Tibial artery (tissue), 4 donors: ENCODE data around the gene DACH1.

ENCODE experiments used
- DNase-seq, 2 donors: peaks; one replicate each; pipeline ENCODE4 v3.0.0-alpha.2; 2019
- H3K27ac ChIP-seq, 2 donors: fragments of 200-600 bp; sonication (generic) in 1 of 2; 1 replicate in 1 of 2; 2 replicates in 1 of 2; pipeline ENCODE4 v1.5.1; 2018 to 2019; ENCODE audit warnings: mild to moderate bottlenecking in 1 of 2
- H3K27me3 ChIP-seq, 2 donors: fragments of 200-600 bp; sonication (generic) in 1 of 2; one replicate each; pipeline versions ENCODE4 v1.5.1 to v1.6.0; 2016 to 2019
- H3K36me3 ChIP-seq, 3 donors: fragments of 200-600 bp; sonication (generic) in 2 of 3; one replicate each; pipeline ENCODE4 v1.5.1; 2016 to 2019; ENCODE audit warnings: mild to moderate bottlenecking in 2 of 3
- H3K4me1 ChIP-seq, 4 donors: fragments of 200-600 bp; sonication (generic) in 2 of 4; 1 replicate in 3 of 4; 2 replicates in 1 of 4; pipeline ENCODE4 v1.5.1; 2016 to 2019
- H3K4me3 ChIP-seq, 2 donors: fragments of 200-600 bp; sonication (generic) in 1 of 2; 1 replicate in 1 of 2; 2 replicates in 1 of 2; pipeline ENCODE4 v1.5.1; 2018 to 2019; ENCODE audit warnings: mild to moderate bottlenecking in 2 of 2
- H3K9me3 ChIP-seq, 3 donors: fragments of 200-600 bp; sonication (generic) in 1 of 3; one replicate each; pipeline ENCODE4 v1.5.1; 2016 to 2019
- CTCF ChIP-seq, 2 experiments: fragments of 200-600 bp in 1 of 2; fragments of 450-650 bp in 1 of 2; IDR thresholded peaks; one replicate each; pipeline ENCODE4 v1.5.1; 2017 to 2019; ENCODE audit warnings: antibody characterized with exemption in 2 of 2, mild to moderate bottlenecking in 1 of 2, moderate library complexity in 1 of 2
- intact Hi-C: fragments of 100-400 bp; cut with DNase I; formaldehyde crosslinking; loops from one replicate; pipeline ENCODE4 v1.15.0; 2023; ENCODE audit warnings: low total_unique reads

The DACH1 gene

GRCh38 chr13:71624653-71625600 lies 242.1 kb downstream of the DACH1 start:
- H3K27me3 ChIP-seq = no peaks in the 10 kb centered on the region
- no peaks in the 10 kb centered on the region for H3K4me1 ChIP-seq
- no peak overlapping the region for H3K27ac ChIP-seq
- no peak overlapping the region for H3K4me3 ChIP-seq
- no peaks in the 10 kb centered on the region for H3K36me3 ChIP-seq
- H3K9me3 ChIP-seq = no peaks in the 10 kb centered on the region
- DNase-seq = no peak
- intact Hi-C loops = no loop called here
- no peak for TF ChIP-seq CTCF (IDR thresholded peaks at IDR 0.05)

- intact Hi-C loops = no loop called here
- H3K4me1 ChIP-seq = no peaks in the 10 kb centered on the region
- no peak overlapping the region for H3K4me3 ChIP-seq
- no peak for TF ChIP-seq CTCF (IDR thresholded peaks at IDR 0.05)
- no peak for DNase-seq
- H3K9me3 ChIP-seq = no peaks in the 10 kb centered on the region
- H3K36me3 ChIP-seq = no peaks in the 10 kb centered on the region
- no peaks in the 10 kb centered on the region for H3K27me3 ChIP-seq
- H3K27ac ChIP-seq = no peak overlapping the region
These were observed 245.6 kb downstream of the DACH1 start for GRCh38 chr13:71621174-71622124.

GRCh38 chr13:71619096-71619495 lies 247.9 kb downstream of the DACH1 start:
- H3K4me1 ChIP-seq = no peaks in the 10 kb centered on the region
- intact Hi-C loops = no loop called here
- no peaks in the 10 kb centered on the region for H3K9me3 ChIP-seq
- DNase-seq = no peak
- no peaks in the 10 kb centered on the region for H3K27me3 ChIP-seq
- TF ChIP-seq CTCF (IDR thresholded peaks at IDR 0.05) = no peak
- H3K27ac ChIP-seq = no peak overlapping the region
- no peaks in the 10 kb centered on the region for H3K36me3 ChIP-seq
- H3K4me3 ChIP-seq = no peak overlapping the region

- Histone ChIP-seq H3K9me3 (no peaks in the 10 kb centered on the region), H3K36me3 (no peaks in the 10 kb centered on the region)
- no peak for DNase-seq
These were observed 248.8 kb downstream of the DACH1 start for GRCh38 chr13:71618159-71618558.

More at GRCh38 chr13:71618159-71618558, 248.8 kb downstream of the DACH1 start:
- no peak overlapping the region for H3K4me3 ChIP-seq
- intact Hi-C loops = no loop called here
- TF ChIP-seq CTCF (IDR thresholded peaks at IDR 0.05) = no peak
- no peak overlapping the region for H3K27ac ChIP-seq
- H3K4me1 ChIP-seq = no peaks in the 10 kb centered on the region
- H3K27me3 ChIP-seq = no peaks in the 10 kb centered on the region
